Vagina (tissue), 2 donors: ENCODE results near the gene NCAN.

Experiments used
- POLR2A ChIP-seq, 2 donors: fragments of 450-650 bp; IDR thresholded peaks; one replicate each; pipeline ENCODE4 v1.6.1; 2017; ENCODE audit warnings: antibody characterized with exemption in 2 of 2, mild to moderate bottlenecking in 2 of 2, moderate library complexity in 2 of 2
- POLR2AphosphoS5 ChIP-seq, 2 donors: sonication (generic); formaldehyde crosslinking; IDR thresholded peaks; one replicate each; pipeline ENCODE4 v1.9.0; 2017; ENCODE audit warnings: antibody characterized with exemption in 2 of 2, mild to moderate bottlenecking in 2 of 2, low read depth in 1 of 2; ENCODE audit not compliant: insufficient read depth in 1 of 2
- TF ChIP-seq, protein P1 (sequence below), 3 experiments: fragments of 450-650 bp in 2 of 3; fragments of 200-600 bp in 1 of 3; sonication (generic) in 1 of 3; IDR thresholded peaks; one replicate each; pipeline ENCODE4 v1.5.1; 2017 to 2019; ENCODE audit warnings: antibody characterized with exemption in 3 of 3, mild to moderate bottlenecking in 2 of 3, moderate library complexity in 2 of 3

DNA sequence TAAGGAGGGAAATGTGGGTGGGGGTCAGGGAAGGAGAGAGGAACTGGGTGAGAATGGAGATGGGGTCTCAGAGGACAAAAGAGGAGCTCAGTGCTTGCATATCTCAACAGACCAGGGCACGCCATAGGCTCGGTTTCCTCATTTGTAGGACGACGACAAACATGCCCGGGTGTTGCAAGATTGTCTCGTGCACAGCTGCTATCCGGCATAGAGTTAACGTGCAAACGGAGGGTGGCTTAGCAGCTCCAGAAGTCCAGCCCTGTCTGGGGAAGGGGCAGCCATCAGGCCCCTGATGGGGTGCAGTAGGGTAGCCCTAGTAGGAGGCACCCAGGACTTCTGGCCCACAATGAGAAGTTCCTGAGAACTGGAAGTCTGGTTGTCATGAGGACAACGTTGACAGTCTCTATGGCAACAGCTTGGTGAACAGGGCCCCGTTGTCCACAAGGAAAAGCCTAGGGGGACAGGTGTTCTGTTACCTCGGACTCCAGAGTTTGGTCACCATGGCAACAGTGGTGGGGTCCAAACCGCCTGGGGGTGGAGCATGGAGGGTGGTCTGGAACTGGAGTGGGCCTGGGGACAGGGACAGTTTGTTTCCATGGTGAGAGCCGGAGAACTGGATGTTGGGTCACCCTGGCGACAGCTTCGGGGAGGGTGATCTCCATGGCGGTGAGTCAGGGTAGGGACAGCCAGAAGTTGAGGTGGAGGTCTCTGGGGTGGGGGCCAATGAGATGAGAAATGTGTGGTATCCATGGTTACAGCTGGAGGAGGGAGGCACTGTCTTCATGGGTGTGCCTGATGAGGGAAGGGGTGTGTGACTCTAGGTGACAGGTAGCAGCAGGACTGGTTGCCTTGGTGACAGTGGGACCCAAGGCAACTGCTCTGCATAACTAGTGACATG is 44.6 kb downstream of the NCAN start:
- TF ChIP-seq, protein P1, sequence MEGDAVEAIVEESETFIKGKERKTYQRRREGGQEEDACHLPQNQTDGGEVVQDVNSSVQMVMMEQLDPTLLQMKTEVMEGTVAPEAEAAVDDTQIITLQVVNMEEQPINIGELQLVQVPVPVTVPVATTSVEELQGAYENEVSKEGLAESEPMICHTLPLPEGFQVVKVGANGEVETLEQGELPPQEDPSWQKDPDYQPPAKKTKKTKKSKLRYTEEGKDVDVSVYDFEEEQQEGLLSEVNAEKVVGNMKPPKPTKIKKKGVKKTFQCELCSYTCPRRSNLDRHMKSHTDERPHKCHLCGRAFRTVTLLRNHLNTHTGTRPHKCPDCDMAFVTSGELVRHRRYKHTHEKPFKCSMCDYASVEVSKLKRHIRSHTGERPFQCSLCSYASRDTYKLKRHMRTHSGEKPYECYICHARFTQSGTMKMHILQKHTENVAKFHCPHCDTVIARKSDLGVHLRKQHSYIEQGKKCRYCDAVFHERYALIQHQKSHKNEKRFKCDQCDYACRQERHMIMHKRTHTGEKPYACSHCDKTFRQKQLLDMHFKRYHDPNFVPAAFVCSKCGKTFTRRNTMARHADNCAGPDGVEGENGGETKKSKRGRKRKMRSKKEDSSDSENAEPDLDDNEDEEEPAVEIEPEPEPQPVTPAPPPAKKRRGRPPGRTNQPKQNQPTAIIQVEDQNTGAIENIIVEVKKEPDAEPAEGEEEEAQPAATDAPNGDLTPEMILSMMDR (IDR thresholded peaks at IDR 0.05), result no peak
- TF ChIP-seq POLR2A (IDR thresholded peaks at IDR 0.05) (no peak), POLR2AphosphoS5 (IDR thresholded peaks at IDR 0.05; ENCODE audit: insufficient read depth in 1 of 2, low read depth in 1 of 2) (no peak)
